Measurements from ENCODE around the gene SLC2A4. TPM values are rescaled to one million over a fixed set of nuclear protein-coding genes. Genes with fewer than 3 reads are reported as not detected.

SLC2A4 gene
- polyA plus RNA-seq, 3 donors = 10.2 to 41.8 (median 31.4) TPM

- no peak overlapping the region for H3K27ac ChIP-seq (ENCODE audit: low read depth, low read length)
- 66 to 84% (median 79%) methylated on average over 11 of the region's 11 CpGs for WGBS, 3 donors
Observed at GRCh38 chr17:7290685-7291084, 9.2 kb downstream of the SLC2A4 start.

GRCh38 chr17:7292194-7292593 is 10.7 kb downstream of the SLC2A4 start:
- no peak overlapping the region for H3K27ac ChIP-seq (ENCODE audit: low read depth, low read length)
- 73 to 86% (median 76%) methylated on average over 2 of the region's 2 CpGs for WGBS, 3 donors

DNA sequence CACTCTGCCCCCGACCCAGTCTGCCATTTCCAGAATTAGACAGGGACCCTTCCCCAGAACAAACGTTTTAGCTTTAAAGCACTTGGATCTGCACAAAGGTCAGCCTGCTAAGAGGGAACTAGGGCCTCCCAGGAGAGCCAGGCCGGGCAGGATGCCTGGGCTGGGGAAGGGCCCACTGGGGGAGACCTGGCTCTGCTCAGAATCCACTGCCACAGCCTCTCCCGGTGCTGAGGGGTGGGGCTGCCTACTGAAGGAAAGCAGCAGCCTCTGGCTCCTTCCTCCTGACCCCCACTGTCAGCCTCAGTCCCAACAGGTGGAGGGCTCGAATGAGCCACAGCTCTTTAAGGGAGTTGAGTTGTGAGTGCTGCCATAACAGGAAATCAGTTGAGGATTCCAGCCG is 11.2 kb downstream of the SLC2A4 start:
- no peak overlapping the region for H3K27ac ChIP-seq (ENCODE audit: low read depth, low read length)
- WGBS, 3 donors = 24 to 54% (median 30%) methylated on average over 6 of the region's 6 CpGs

- 57 to 75% (median 63%) methylated on average over 11 of the region's 11 CpGs for WGBS, 3 donors
- H3K27ac ChIP-seq (ENCODE audit: low read depth, low read length) = no peak overlapping the region
Observed at GRCh38 chr17:7293159-7293558, 11.6 kb downstream of the SLC2A4 start.

- WGBS, 3 donors = 4 to 11% (median 6%) methylated on average over 27 to 71 of the region's 75 CpGs
- no peak overlapping the region for H3K27ac ChIP-seq (ENCODE audit: low read depth, low read length)
Observed at GRCh38 chr17:7293816-7294613, 12.5 kb downstream of the SLC2A4 start.

DNA sequence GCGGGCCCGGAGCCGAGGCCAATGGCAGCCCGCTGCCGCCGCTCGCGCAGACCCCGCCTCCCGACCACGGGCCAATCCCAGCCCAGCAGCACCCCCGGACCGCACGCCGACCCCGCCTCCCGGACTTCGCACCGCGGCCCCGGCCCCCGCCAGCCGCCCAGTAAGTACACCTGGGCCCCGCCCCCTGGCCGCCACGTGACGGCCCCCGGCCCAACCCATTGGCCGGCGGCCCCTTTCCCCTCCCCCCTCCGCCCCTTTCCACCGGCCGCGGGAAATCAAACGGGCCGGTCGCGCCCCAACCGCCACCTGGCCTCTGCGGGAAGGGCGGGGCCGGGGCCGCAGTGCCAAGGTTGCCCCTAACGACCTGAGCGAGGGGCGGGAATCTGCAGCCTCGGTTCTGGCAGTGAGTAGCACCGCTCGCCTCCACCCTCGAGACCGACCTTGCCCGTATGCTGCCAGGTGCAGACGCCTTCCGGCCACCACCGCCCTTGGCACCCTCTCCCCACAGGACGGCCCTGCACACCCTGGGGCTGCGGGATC is 13.2 kb downstream of the SLC2A4 start, which contains the start of gene YBX2:
Gene YBX2 (minus strand): TSS at position 26 of the 540 bp plus-strand sequence. CDS start 139 bp downstream, outside the sequence.
- H3K27ac ChIP-seq (ENCODE audit: low read depth, low read length) = no peak within 1 kb of the TSS
- 1 to 2% (median 2%) methylated on average over 47 to 57 of the region's 57 CpGs for whole genome bisulfite sequencing, 3 donors

GRCh38 chr17:7295230-7296180 is 14.0 kb downstream of the SLC2A4 start:
- WGBS, 3 donors = 55 to 61% (median 57%) methylated on average over 42 of the region's 42 CpGs

DNA sequence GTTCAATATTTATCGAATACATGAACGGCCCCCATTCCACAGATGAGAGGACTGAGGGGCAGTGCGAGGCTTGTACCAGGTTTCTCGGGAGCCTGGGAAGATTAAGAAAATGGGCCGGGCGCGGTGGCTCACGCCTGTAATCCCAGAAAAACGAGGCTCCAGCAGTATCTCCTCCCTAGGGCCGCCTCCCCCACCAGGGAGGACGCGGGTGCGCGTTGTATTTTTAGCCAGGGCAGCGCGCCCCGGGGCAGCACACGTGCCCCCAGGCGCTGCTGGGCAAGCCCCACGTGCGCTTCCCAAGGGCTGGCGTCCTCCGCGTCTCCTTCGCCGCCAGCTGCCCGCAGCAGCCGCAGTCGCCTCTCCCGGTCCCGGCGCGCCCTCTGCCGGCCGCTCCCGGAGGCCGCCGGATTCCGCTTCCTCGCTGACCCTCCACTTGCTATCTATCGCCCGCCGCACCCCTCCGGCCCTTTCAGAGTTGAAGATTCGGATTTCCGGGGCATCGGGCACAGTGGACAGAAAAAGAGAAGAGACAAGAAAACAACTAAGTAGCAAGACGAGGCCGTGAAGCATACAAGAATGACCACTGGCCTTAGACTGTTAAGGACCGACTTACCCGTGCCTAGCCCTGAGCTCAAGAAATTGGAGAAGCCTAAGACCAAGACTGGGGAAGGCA is 14.8 kb downstream of the SLC2A4 start:
- H3K27ac ChIP-seq (ENCODE audit: low read depth, low read length) = no peak overlapping the region
- WGBS, 3 donors = 3 to 4% (median 3%) methylated on average over 50 to 51 of the region's 51 CpGs

More at GRCh38 chr17:7295230-7296180, 14.0 kb downstream of the SLC2A4 start:
- no peak overlapping the region for H3K27ac ChIP-seq (ENCODE audit: low read depth, low read length)

GRCh38 chr17:7304179-7304578 is 22.7 kb downstream of the SLC2A4 start:
- 94 to 98% (median 95%) methylated on average over 7 of the region's 7 CpGs for WGBS, 3 donors
- H3K27ac ChIP-seq (ENCODE audit: low read depth, low read length) = no peak overlapping the region

GRCh38 chr17:7306911-7307685 is 25.6 kb downstream of the SLC2A4 start, which contains the start of gene EIF5A:
TSS of gene EIF5A (plus strand) at chr17:7307628. CDS start at chr17:7309636, 2,008 bp downstream.
- 0 to 1% (median 1%) methylated on average over 64 of the region's 64 CpGs for WGBS, 3 donors
- H3K27ac ChIP-seq (ENCODE audit: low read depth, low read length) = peak within 1 kb of the TSS; percentile 82

- H3K27ac ChIP-seq (ENCODE audit: low read depth, low read length) = peak overlapping the region; percentile 82
- 0 to 1% (median 0%) methylated on average over 78 to 102 of the region's 104 CpGs for WGBS, 3 donors
Observed at GRCh38 chr17:7307686-7308624, 26.4 kb downstream of the SLC2A4 start.

GRCh38 chr17:7308625-7309433 is 27.3 kb downstream of the SLC2A4 start:
- 0 to 2% (median 0%) methylated on average over 14 of the region's 14 CpGs for WGBS, 3 donors

GRCh38 chr17:7309628-7310027 is 28.1 kb downstream of the SLC2A4 start:
- H3K27ac ChIP-seq (ENCODE audit: low read depth, low read length) = no peak overlapping the region
- WGBS, 3 donors = 78 to 84% (median 81%) methylated on average over 12 of the region's 12 CpGs

More at GRCh38 chr17:7308625-7309433, 27.3 kb downstream of the SLC2A4 start:
- H3K27ac ChIP-seq (ENCODE audit: low read depth, low read length) = peak overlapping the region; percentile 82

- H3K27ac ChIP-seq (ENCODE audit: low read depth, low read length) = no peak overlapping the region
Observed at GRCh38 chr17:7311110-7311705, 29.7 kb downstream of the SLC2A4 start.

GRCh38 chr17:7312432-7313087 is 31.0 kb downstream of the SLC2A4 start:
- WGBS, 3 donors = 78 to 80% (median 79%) methylated on average over 7 of the region's 7 CpGs
- H3K27ac ChIP-seq (ENCODE audit: low read depth, low read length) = no peak overlapping the region

More at GRCh38 chr17:7311110-7311705, 29.7 kb downstream of the SLC2A4 start:
- WGBS, 3 donors = 72 to 83% (median 79%) methylated on average over 7 of the region's 7 CpGs
